NOMO-1 treated with dmso at 0.1 percent for 144 hours (cell line): ENCODE measurements around the gene DDI2.

Source experiments
- DNase-seq: peaks from one replicate; lab custom pipeline; 2025; ENCODE audit not compliant: unreplicated experiment; lab: John Stamatoyannopoulos, UW

The DDI2 gene

DNA sequence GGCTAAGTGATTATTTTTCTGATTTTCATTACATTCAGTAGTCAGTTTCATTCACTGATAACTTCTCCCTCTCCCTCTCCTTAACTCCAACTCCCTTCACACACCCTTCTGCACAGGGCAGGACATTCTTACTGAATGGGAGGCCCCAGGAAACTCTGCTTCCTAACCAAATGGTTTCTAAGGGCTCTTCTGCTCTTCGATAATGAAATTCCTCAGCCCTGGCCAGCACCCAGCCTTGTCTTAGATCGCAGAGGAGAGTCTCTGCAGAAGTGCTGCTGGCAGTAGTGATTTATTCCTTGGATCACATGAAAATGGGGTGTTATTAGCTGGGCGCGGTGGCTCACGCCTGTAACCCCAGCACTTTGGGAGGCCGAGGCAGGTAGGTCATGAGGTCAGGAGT, 83.2 kb downstream of the DDI2 start:
- no peak for DNase-seq

DNA sequence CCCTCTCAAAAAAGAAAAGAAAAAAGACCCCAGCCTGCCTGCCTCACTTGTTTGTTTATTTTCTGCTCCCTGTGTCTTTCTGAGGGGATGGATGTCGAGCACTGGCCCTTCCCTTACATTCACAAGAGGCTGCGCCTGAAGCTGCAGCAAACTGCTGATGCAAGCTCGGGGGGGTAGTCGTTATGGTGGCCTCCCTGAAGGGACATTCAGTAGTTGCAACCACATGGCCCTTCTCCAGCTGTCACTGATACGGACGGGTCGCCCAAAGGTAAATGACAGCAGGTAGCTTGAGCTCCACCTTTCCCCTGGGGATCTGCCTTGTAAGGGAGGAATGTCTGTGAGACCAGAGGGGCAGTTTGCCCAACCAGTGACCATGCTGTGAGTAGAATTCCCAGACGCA, 84.5 kb downstream of the DDI2 start:
- no peak for DNase-seq

DNA sequence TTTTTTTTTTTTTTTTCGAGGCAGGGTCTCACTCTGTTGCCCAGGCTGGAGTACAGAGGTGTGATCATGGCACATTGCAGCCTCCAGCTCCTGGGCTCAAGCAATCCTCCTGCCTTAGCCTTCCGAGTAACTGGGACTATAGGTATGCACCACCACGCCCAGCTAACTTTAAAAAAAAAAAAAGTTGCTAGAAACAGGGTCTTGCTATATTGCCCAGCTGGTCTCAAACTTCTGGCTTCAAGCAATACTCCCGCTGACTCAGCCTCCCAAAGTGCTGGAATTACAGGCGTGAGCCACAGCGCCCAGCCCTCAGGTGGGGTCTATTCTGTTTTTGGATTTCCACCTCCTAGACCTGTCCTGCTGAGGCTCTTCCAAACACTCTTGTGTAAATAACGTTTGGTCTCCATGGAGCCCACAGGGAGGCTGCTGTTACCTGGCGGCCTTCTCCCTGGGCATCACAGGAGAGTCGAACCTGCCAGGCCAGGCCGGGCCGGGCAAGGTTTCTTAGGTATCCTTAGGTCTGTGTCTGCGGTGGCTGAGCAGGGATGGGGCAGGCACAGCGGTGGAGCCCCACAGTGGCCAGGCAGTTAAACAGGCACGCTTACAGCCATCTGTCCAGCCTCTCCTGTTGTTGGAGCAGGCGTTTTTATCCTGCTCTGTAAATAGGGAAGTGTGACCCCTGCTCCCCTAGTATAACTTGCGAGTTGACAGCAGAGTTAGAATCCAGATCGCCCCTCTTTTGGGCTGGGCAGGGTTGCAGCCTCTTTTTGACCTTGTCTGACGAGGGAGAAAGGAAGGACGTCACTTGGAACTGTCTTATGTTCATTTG, 85.7 kb downstream of the DDI2 start:
- no peak for DNase-seq

DNA sequence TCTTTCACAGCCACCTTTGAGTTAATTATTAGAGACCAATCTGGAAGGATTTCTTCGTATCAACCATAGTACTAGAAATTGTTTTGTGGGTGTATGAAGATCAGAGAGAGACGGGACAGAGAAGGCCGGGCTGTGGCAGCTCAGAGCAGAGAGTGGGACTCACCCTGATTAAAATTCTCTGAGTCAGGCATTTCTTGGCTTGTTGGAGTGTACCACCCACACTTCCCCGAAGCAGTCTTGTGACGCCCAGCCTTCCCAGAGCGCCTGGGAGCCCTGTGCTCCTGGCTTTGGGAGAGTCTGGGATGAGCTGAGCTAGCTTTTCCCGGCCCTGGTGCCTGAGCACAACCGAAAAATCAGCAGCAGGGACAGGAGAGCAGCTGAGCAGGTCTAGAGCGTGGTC, 86.3 kb downstream of the DDI2 start:
- DNase-seq: no peak

DNA sequence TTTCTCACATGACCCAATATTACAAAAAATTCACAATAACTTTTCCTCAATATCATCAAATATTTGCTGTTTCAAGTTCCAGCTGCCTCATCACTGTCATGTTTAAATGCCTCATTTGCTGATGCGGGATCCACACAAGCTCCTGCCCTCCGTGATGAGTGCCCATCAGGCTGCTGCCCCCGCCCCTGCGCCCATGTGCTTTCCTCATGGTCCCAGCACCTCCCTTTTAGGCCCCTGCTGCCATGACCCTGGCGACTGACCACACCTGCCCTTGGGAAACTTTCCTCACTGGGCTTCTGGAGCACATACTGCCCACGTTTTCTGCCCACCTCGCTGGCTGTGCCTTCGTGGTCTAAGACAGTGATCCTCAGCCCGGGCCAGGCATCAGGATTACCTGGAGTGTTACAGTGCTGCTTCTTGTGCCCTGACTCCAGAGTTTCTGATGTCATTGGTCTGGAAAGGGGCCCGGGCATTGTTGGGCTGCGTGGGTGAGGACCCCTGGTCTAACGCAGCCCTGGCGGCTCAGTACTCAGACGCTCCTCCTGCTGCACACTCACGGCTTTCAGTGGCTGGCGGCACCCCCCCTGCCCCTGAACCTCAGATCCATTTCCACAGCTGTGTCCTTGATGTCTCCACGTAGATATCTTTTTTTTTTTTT, 87.4 kb downstream of the DDI2 start:
- DNase-seq: no peak

DNA sequence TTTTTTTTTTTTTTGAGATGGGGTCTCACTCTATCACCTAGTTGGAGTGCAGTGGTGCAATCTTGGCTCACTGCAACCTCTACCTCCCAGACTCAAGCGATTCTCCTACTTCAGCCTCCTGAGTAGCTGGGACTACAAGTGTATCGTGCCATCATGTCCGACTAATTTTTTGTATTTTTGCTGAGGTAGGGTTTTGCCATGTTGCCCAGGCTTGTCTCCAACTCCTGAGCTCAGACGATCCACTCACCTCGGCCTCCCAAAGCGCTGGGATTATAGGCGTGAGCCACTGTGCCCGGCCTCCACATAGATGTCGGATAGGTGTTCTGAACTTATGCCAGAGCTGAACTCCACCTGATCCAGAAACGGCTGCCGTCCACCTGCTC, 87.9 kb downstream of the DDI2 start:
- DNase-seq: no peak

DNA sequence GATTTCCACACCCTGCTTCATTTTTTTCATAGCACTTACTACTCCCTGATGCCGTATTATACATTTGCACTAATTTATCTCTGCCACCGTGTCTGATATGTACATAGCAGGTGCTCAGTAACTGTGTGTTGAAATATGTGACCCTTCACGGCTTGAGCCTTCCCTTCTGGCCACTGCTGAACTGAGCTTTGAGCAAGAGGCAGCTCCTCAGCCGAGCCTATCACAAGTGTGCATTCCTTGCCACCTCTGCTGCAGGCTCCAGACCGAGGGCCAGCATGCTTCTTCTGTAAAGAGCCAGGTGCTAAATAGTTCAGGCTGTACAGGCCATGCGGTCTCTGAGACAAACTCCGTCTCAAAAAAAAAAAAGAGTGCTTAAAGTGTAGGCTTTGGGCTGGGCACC, 89.5 kb downstream of the DDI2 start:
- no peak for DNase-seq

DNA sequence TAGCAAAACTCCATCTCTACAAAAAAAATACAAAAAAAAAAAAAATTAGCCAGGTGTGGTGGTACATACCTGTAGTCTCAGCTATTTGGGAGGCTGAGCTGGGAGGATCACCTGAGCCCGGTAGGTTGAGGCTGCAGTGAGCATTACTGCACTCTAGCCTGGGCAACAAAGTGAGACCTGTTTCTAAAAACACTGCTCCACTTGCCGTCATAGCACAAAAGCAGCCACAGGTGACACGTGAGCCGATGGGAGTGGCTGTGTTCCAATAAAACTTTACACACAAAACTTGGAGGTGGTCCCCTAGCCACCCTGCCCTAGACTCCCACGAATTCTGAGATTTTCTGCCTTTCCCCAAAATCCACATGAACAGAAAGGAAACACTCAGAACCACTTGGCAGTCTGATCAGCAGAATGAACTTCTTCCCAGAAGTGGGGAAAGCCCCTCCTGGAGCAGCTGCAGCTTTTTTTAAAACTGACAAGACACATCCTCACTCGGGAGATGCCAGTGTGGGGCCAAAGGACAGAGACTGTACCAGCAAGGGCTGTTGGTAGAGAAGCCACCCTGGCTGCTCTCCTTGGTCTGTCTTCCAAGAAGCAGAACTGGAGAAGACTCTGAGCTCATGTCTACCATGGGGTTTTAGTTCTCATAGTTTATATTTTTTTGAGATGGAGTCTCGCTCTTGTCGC, 90.1 kb downstream of the DDI2 start:
- DNase-seq: no peak

DNA sequence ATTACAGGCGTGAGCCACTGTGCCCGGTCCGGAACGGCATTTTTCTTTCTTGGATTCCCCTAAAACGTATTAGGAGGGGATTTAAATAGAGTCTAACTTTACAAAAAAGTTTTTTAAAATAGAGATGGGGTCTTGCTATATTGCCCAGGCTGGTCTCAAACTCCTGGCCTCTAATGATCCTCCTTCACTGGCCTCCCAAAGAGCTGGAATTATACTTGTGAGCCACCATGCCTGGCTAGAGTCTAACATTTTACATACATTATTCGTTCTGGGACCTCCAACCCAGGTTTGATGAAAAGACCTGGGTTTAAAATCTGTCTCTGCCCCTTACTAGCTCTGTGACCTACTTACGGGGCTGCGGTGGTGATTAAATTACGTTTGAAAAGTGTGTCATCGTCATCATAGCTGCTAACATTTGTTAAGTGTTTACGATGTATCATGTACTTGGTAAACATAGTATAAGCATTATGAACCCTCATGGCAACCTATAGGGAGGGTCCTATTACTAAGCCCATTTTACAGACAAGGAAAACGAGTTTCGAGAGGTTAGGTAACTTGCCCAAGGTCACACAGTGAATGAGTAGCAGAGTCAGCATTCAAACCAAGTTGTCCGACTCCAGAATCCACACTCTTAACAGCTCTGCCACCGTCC, 91.4 kb downstream of the DDI2 start:
- DNase-seq: no peak

DNA sequence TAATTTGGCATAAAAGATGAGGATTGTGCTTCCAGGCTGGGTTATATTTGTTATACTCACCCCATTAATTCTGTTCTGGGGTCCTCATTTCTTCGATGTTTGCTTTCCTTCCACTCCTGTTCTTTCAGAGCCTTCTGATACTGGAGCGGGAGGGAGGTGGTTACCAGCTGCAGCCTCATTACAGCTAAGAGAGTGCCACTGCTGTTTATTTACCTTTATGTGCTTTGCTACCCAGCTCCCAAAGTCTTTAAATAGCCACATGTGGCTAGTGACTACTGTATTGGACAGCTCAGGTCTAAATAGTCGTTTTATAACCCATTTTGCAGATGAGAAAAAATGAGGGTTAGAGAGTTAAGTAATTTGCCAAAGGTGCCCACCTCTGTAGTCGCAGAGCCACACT, 92.0 kb downstream of the DDI2 start:
- no peak for DNase-seq

DNA sequence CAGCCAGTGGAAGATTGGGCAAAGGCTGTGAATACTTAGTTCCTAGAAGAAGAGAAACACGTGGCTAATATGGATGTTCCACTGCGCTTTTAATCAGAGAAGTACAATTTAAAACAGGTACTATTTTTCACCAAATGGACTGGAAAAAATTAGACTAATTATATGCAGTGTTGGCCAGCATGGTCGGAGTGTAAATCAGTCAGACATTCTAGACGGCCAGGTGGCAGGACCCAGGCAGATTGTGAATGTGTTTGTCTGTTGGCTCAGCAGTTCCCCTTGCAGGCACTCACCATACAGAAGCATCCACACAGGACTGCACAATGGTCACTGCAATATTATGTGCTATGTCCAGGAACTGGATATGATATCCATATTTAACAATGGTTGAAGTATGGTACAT, 94.9 kb downstream of the DDI2 start:
- no peak for DNase-seq

DNA sequence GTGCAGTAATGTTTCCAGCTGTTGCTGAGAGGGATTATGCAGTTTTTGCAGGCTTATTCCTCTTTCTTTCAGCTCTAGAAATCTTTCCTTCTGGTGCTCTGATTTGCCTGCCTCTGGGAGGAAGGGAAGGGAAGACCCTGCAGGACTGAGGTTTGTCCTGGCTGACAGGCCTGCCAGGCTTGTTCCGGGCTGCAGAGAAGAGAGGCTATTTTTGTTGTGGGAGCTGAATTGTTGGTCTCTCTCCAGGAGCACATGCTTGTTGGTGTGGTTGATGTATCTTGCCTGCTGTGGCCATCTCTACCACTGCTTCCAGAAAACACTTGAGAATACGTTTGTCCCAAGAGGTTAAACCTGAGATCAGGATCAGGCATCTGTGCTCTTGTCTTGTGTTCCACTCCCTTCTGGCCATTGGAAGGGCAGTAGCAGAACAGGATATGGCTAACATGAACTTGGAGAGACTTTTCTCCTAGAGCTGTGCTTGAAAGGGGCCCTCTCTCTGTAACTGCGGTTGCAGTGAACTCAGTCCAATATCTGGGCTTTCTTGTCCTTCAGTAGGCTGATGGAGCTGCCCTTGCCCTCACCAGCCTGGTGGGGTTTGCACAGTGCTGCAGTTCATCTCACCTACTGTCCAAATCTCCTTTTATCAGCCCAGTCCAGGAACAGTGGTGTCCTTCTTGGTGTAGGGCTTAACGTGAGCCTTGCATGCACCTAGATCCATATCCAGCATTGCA, 97.3 kb downstream of the DDI2 start:
- DNase-seq: no peak

DNA sequence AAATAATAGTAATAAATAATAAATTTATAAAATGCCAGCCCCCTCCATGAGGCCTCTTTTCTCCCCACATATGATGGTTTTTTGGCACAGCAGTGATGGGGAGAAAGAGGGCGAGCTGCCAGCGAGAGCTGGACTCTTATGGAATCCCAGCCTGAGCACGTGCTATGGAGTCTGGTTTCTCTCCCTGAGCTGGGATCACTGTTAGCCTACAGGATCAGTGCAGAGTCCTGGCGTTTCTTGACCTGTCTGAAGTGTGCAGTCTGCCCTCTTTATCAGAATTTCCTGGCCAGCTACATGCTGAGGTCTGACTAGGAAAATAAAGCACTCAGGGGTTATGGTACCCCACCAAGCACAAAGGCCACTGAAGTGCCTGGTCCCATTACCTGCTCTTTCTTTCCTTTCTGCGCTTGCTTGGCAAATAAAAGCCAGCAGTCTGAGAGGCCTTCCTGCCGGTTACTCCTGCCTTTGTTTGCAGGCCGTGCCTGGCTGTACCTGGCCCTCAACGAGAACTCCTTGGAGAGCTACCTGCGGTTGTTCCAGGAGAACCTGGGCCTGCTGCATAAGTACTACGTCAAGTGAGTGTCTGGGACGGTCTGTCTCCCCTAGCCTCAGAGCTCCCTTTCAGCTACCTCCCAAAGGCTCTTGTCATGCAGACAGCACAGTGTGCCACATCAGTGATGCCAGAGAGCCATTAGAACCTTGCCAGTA, 100.3 kb downstream of the DDI2 start:
- DNase-seq: no peak

DNA sequence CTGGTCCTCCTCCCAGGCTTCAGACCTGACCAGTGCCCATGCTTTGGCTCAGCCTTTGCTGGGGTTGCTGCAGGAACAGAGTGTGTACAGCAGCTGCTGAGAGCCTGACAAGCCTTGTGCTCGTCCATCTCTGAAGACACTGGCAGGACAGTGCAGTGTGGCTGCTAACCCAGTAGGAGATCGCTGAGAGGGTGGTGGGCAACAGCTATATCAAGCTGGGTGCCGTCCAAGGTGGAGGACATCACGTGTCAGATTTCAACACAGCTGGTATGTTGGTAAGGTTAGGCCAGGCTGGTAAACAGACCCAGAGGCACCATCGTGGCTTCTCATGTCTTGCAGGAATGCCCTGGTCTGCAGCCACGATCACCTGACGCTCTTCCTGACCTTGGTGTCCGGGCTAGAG, 100.9 kb downstream of the DDI2 start:
- DNase-seq: no peak
